GM19328 (cell line): ENCODE data around the gene PRKX.
"Not testable (repeated sequence)": the region's sequence is repeated elsewhere in the genome, so short reads cannot be mapped to it uniquely, and the experiment has no call there.

Experiments used
- ATAC-seq: cut with Tn5 transposase; IDR thresholded peaks from one replicate; pipeline ENCODE4 v1.9.1; 2021; ENCODE audit warnings: mild to moderate bottlenecking, moderate library complexity; ENCODE audit not compliant: unreplicated experiment

Gene PRKX

GRCh38 chrX:3585719-3586118 is 127.7 kb downstream of the PRKX start:
- ATAC-seq, result no peak

GRCh38 chrX:3584415-3584996 is 128.9 kb downstream of the PRKX start:
- ATAC-seq, result no peak

- no peak for ATAC-seq
These were observed 131.0 kb downstream of the PRKX start for GRCh38 chrX:3582451-3582850.

GRCh38 chrX:3581609-3582108 is 131.8 kb downstream of the PRKX start:
- no peak for ATAC-seq

GRCh38 chrX:3577551-3577950 is 135.9 kb downstream of the PRKX start:
- ATAC-seq, result no peak

- no peak for ATAC-seq
These were observed 136.5 kb downstream of the PRKX start for GRCh38 chrX:3576886-3577501.

- no peak for ATAC-seq
These were observed 145.8 kb downstream of the PRKX start for GRCh38 chrX:3567686-3568085.

- ATAC-seq, result no peak
These were observed 150.0 kb downstream of the PRKX start for GRCh38 chrX:3563451-3563850.

GRCh38 chrX:3560010-3560409 is 153.4 kb downstream of the PRKX start:
- not testable (repeated sequence) for ATAC-seq
